Measurements from ENCODE around the gene RBSN. TPM values are rescaled to one million over a fixed set of nuclear protein-coding genes. Genes with fewer than 3 reads are reported as not detected.

Gene RBSN
- total and polyA plus RNA-seq, 2 of the 4 experiments (the other 2 are of a cell fraction), result 8.7 to 33.7 TPM

DNA sequence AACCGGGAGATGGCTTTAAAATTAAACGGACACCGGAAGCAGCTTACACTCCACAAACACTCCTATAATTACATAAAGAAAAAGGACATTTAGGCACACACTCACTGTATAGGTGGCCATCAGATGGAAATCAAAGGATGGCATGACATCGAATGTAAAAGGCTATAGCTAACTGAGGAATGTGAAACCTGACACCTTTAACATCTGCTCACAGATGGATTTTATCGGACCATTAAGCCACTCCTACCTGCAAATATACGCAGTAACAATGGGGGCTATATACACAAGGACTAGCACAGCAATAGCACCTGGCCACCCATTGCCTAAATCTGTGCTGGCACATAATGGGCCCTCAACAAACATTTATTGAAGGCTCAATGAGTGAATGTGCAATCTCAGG, 14.5 kb upstream of the RBSN start:
- whole genome bisulfite sequencing, 2 experiments (ENCODE audit: extremely low coverage in 2 of 2, insufficient read length in 1 of 2), result no CpG with 5 or more reads among the region's 6 CpGs
- in situ Hi-C loops (cut with MboI; ENCODE audit: low sequenced_read_pairs), result loop anchor here (25.0 kb wide), 1 partner anchor 274 kb away; no protein-coding TSS in a partner anchor

More for the DNA sequence above, 14.5 kb upstream of the RBSN start:
- TF ChIP-seq BHLHE40 (IDR thresholded peaks at IDR 0.05; ENCODE audit: low read depth, low read length) (no peak), MXI1 (IDR thresholded peaks at IDR 0.05; ENCODE audit: borderline replicate concordance, low read depth, low read length) (no peak), POLR2A (IDR thresholded peaks at IDR 0.05; ENCODE audit: low read depth, low read length) (no peak), CHD1 (IDR thresholded peaks at IDR 0.05; ENCODE audit: low read depth, low read length) (no peak), FOS (IDR thresholded peaks at IDR 0.05; ENCODE audit: low read depth, low read length) (no peak), NFE2L2 (IDR thresholded peaks at IDR 0.05; ENCODE audit: low read depth, low read length) (no peak), SMC3 (IDR thresholded peaks at IDR 0.05; ENCODE audit: low read depth, low read length) (no peak), MAZ (IDR thresholded peaks at IDR 0.05; ENCODE audit: borderline replicate concordance, low read depth, low read length) (no peak)
- TF ChIP-seq, protein P1, sequence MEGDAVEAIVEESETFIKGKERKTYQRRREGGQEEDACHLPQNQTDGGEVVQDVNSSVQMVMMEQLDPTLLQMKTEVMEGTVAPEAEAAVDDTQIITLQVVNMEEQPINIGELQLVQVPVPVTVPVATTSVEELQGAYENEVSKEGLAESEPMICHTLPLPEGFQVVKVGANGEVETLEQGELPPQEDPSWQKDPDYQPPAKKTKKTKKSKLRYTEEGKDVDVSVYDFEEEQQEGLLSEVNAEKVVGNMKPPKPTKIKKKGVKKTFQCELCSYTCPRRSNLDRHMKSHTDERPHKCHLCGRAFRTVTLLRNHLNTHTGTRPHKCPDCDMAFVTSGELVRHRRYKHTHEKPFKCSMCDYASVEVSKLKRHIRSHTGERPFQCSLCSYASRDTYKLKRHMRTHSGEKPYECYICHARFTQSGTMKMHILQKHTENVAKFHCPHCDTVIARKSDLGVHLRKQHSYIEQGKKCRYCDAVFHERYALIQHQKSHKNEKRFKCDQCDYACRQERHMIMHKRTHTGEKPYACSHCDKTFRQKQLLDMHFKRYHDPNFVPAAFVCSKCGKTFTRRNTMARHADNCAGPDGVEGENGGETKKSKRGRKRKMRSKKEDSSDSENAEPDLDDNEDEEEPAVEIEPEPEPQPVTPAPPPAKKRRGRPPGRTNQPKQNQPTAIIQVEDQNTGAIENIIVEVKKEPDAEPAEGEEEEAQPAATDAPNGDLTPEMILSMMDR (conservative IDR thresholded peaks at IDR 0.05; ENCODE audit: low read depth, low read length), result no peak
- TF ChIP-seq, protein P2, sequence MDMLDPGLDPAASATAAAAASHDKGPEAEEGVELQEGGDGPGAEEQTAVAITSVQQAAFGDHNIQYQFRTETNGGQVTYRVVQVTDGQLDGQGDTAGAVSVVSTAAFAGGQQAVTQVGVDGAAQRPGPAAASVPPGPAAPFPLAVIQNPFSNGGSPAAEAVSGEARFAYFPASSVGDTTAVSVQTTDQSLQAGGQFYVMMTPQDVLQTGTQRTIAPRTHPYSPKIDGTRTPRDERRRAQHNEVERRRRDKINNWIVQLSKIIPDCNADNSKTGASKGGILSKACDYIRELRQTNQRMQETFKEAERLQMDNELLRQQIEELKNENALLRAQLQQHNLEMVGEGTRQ (IDR thresholded peaks at IDR 0.05; ENCODE audit: low read depth, low read length), result no peak
- POLR2A ChIA-PET (ENCODE audit: unreplicated experiment), result no interaction called here
- no peak overlapping the region for H2AK5ac ChIP-seq (ENCODE audit: low read depth, low read length)
- no peak overlapping the region for H4K5ac ChIP-seq (ENCODE audit: low read depth, low read length)
- no peak overlapping the region for H3K14ac ChIP-seq (replicated peaks; ENCODE audit: low read depth, low read length)
- H3K56ac ChIP-seq (ENCODE audit: extremely low read depth, insufficient read depth, low read length), result no peak overlapping the region
- no peaks in the 10 kb centered on the region for H3K4me1 ChIP-seq (ENCODE audit: control insufficient read depth, insufficient read depth, low read length)
- dilution Hi-C loops (cut with HindIII; ENCODE audit: low sequenced_read_pairs, unreplicated experiment) (no loop called here), intact Hi-C loops (cut with micrococcal nuclease) (no loop called here)
- no peaks in the 10 kb centered on the region for H3K9me1 ChIP-seq (ENCODE audit: insufficient read depth, low read length)
- DNase-seq, result no peak
- no peaks in the 10 kb centered on the region for H3K36me3 ChIP-seq (ENCODE audit: control insufficient read depth, insufficient read depth, low read length)
- H3K9me3 ChIP-seq (ENCODE audit: control insufficient read depth, insufficient read depth, low read length), result peaks cover 4% of the 10 kb centered on the region; the same call in 1 of the 2 replicates
- peaks cover 30% of the 10 kb centered on the region for H3K27me3 ChIP-seq (ENCODE audit: control insufficient read depth, insufficient read depth, low read length)
- no peak overlapping the region for H3K4me2 ChIP-seq (ENCODE audit: low read depth, low read length)
- no TSS peak for BruUV-seq (replicated peaks)
- no peak overlapping the region for H2BK20ac ChIP-seq (ENCODE audit: low read depth, low read length)
- no peak overlapping the region for H3K4me3 ChIP-seq (ENCODE audit: insufficient read depth, low read depth, low read length)
- no peaks in the 10 kb centered on the region for H3K79me1 ChIP-seq (ENCODE audit: low read depth in 1 of 2, low read length in 2 of 2)
- H3K4ac ChIP-seq (ENCODE audit: low read depth, low read length), result no peak overlapping the region
- H4K91ac ChIP-seq (ENCODE audit: insufficient read depth, low read depth, low read length), result no peak overlapping the region
- CTCF ChIA-PET, result no interaction called here
- no peak overlapping the region for H2BK15ac ChIP-seq (ENCODE audit: low read depth, low read length)
- no peak overlapping the region for H3K9ac ChIP-seq (ENCODE audit: low read depth, low read length)
- H2AFZ ChIP-seq (replicated peaks; ENCODE audit: low read length, poor library complexity), result no peak overlapping the region
- no peak for ATAC-seq (ENCODE audit: low read depth)
- H3K18ac ChIP-seq (ENCODE audit: low read depth, low read length), result no peak overlapping the region
- H2BK5ac ChIP-seq (ENCODE audit: low read depth, low read length, poor library complexity, severe bottlenecking), result no peak overlapping the region
- no peak overlapping the region for H2AK9ac ChIP-seq (replicated peaks; ENCODE audit: low read depth, low read length, poor library complexity)
- H3K27ac ChIP-seq (ENCODE audit: insufficient read depth, low read length), result no peak overlapping the region
- H3K23ac ChIP-seq (ENCODE audit: low read depth, low read length), result no peak overlapping the region
- no peaks in the 10 kb centered on the region for H4K20me1 ChIP-seq (ENCODE audit: insufficient read depth, low read length)
- no peak overlapping the region for H2BK120ac ChIP-seq (ENCODE audit: low read depth, low read length)
- H4K8ac ChIP-seq (ENCODE audit: low read depth in 2 of 2, low read length in 2 of 2), result no peak overlapping the region

Data from IMR-90 (cell line).